Measurements from ENCODE around the gene GTF2IRD1.

DNA sequence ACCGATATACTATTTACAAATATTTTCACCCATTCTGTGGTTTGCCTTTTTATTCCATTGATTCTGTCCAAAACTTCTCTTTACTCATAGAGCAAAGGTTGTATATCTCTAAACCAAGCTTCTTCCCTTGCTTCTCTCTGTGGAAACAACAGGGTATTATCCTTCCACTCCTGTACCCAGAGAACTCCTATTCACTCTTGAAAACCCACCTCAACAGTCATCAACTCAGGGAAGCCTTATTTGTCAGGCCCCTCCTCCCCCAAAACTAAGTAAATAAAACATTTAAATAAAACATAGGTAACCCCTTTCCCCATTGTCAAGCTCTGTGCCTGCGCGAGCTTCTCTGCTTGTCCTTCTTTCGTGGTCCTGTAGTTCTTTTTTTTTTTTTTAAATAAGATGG is 44.6 kb downstream of the GTF2IRD1 start:
- TF ChIP-seq, protein P1, sequence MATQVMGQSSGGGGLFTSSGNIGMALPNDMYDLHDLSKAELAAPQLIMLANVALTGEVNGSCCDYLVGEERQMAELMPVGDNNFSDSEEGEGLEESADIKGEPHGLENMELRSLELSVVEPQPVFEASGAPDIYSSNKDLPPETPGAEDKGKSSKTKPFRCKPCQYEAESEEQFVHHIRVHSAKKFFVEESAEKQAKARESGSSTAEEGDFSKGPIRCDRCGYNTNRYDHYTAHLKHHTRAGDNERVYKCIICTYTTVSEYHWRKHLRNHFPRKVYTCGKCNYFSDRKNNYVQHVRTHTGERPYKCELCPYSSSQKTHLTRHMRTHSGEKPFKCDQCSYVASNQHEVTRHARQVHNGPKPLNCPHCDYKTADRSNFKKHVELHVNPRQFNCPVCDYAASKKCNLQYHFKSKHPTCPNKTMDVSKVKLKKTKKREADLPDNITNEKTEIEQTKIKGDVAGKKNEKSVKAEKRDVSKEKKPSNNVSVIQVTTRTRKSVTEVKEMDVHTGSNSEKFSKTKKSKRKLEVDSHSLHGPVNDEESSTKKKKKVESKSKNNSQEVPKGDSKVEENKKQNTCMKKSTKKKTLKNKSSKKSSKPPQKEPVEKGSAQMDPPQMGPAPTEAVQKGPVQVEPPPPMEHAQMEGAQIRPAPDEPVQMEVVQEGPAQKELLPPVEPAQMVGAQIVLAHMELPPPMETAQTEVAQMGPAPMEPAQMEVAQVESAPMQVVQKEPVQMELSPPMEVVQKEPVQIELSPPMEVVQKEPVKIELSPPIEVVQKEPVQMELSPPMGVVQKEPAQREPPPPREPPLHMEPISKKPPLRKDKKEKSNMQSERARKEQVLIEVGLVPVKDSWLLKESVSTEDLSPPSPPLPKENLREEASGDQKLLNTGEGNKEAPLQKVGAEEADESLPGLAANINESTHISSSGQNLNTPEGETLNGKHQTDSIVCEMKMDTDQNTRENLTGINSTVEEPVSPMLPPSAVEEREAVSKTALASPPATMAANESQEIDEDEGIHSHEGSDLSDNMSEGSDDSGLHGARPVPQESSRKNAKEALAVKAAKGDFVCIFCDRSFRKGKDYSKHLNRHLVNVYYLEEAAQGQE (IDR thresholded peaks at IDR 0.05; ENCODE audit: insufficient read depth in 1 of 2, low read depth in 2 of 2, low read length in 1 of 2) = no peak
- TF ChIP-seq, protein P2, sequence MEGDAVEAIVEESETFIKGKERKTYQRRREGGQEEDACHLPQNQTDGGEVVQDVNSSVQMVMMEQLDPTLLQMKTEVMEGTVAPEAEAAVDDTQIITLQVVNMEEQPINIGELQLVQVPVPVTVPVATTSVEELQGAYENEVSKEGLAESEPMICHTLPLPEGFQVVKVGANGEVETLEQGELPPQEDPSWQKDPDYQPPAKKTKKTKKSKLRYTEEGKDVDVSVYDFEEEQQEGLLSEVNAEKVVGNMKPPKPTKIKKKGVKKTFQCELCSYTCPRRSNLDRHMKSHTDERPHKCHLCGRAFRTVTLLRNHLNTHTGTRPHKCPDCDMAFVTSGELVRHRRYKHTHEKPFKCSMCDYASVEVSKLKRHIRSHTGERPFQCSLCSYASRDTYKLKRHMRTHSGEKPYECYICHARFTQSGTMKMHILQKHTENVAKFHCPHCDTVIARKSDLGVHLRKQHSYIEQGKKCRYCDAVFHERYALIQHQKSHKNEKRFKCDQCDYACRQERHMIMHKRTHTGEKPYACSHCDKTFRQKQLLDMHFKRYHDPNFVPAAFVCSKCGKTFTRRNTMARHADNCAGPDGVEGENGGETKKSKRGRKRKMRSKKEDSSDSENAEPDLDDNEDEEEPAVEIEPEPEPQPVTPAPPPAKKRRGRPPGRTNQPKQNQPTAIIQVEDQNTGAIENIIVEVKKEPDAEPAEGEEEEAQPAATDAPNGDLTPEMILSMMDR (IDR thresholded peaks at IDR 0.05) = no peak
- TF ChIP-seq POLR2AphosphoS5 (IDR thresholded peaks at IDR 0.05; ENCODE audit: low read depth, low read length) (no peak), TCF7L2 (IDR thresholded peaks at IDR 0.05; ENCODE audit: low read depth, low read length) (no peak)
